ENCODE measurements around the gene SGMS1.
"Not testable (repeated sequence)": the region's sequence is repeated elsewhere in the genome, so short reads cannot be mapped to it uniquely, and the experiment has no call there.

Gene SGMS1

DNA sequence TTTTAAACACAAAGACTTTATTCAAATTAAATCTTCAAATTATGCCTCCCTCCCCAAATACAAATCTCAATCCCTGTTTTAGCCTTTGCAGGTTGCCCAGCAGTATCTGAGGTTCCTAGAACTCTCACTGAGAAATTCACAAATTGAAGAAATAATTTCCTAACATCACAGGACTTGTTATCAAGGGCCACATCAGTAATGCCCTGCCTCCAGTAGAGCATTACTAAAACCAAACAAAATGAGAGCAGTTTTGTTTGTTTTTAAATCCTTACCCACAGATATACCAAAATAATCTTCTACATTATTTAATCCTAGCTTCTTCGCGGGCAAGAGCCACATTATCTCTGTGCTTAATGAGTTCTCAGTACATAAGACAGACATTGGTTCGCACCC is 152.2 kb downstream of the SGMS1 start:
- in situ Hi-C loops (cut with MboI; ENCODE audit: low sequenced_read_pairs), result no loop called here

DNA sequence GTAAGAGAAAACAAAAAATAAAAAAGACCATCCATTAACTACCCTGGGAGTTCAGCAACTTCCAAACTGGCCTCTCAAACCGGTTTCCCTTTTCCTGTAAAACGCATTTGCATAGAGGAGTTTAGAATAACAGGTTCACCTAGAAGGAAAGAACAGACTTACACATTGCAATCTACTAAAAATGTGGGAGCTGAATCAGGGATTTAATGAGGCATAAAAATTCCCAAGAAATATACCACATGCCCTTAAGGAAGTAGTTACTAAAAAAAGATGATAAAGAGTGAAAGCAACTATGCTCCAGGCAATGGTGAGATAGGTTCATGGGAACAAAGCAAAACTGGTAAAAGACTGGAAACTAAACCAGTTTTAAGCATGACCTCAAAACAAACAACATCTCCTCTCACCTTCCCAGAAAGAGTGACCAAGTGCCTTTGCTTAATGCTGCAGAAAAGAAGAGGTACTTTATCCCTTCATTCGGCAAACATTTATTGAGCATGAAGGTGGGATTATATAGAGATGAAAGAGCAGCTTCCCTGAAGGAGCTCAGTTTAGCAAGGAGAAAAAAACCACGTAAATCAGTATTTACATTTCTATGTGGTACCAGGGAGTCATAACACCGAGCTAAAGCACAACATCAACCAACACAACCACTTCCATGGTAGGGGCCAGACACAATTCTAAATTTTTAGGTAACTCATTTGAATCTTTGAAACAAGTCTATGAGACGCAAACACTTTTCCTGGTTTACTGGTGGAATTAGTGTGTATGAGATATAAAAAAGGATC is 152.8 kb downstream of the SGMS1 start:
- in situ Hi-C loops (cut with MboI; ENCODE audit: low sequenced_read_pairs), result no loop called here

DNA sequence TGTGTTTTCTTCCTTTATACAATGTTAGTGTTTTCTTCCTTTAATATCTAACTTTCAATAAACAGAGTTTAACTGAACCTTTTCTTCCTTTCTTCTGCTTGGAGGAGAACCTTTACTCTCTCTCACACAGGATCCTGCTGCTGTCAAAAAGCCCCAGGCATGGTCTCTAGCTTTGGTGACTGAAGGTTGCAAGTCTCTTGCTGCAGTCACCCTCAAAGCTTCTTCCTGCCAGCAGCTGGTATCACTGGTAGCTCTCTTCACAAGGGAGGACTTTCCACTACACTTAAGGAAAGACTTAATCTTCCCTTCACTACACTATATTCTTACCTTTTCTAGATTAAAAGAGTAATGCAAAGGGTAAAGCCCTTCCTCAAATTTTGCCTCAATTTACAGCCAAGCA is 153.4 kb downstream of the SGMS1 start:
- in situ Hi-C loops (cut with MboI; ENCODE audit: low sequenced_read_pairs), result no loop called here

DNA sequence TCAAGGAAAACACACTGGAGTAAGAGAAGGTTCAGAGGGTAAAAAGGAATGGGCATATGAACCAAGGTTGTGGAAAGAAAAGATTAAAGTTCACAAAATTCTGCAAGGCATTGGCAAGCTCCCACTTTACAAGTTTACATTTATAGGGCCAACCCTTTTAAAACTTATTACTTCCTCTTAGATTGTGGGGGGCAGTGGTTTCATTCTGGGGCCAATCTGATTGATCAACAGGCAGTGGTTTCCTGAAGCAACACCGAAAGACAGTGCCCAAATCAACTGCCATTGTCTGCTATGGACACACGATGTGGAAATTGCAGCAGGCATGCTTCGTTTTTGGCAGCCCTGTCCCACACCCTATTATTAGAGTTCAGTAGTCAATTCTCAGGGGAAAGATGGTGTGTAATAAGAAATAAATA is 154.0 kb downstream of the SGMS1 start:
- in situ Hi-C loops (cut with MboI; ENCODE audit: low sequenced_read_pairs), result no loop called here

DNA sequence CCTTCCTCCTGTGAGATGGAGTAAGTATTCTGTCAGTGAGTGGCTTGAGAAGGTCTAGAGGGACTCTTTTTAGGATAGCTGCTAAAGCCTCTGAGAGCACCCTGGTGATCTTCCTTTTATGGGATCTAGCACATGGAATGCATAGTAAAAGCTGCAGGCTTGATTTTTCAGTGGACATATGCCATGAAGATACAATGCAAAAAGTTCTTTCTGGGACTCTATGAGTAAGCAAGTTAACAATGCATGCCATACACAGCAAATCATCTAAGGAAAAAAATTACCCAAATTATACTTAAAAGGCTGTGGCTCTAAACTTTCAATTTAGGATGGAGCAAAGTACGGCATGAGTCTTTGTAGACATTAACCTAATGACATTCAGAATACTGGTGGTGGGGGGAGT is 154.5 kb downstream of the SGMS1 start:
- in situ Hi-C loops (cut with MboI; ENCODE audit: low sequenced_read_pairs), result no loop called here

DNA sequence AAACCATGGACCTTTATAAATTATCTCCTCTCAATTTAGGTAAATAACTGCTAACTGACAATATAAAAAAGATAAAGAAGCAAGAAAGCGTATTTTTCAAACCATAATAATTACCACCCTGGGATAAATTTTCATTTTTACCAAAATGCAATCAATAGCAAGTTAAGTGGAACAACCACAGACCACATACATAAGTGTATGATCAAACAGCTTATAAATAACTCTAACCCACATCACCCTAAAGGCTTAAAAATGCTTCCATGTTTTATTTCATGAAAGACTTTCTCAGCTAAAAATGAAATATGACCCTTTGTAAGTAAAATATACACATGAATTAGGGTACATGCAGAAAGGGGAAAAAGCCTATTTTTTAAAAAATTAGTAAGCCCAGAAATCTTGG is 156.5 kb downstream of the SGMS1 start:
- in situ Hi-C loops (cut with MboI; ENCODE audit: low sequenced_read_pairs), result no loop called here

DNA sequence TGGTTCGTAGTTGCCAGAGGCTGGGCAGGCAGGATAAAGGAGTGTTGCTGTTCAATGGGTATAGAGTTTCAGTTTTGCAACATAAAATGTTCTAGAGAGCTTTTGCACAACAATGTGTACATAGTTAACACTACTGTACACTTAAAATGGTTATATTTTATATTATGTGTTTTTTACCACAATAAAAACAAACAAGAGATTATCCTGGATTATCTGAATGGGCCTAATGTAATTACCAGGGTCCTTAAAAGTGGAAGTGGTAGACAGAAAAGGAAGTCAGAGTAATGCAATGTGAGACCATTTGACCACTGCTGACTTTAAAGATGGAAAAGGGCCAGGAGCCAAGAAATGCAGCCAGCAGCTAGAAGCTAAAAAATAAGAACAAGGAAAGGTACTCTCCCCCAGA is 159.7 kb downstream of the SGMS1 start:
- in situ Hi-C loops (cut with MboI; ENCODE audit: low sequenced_read_pairs), result no loop called here

DNA sequence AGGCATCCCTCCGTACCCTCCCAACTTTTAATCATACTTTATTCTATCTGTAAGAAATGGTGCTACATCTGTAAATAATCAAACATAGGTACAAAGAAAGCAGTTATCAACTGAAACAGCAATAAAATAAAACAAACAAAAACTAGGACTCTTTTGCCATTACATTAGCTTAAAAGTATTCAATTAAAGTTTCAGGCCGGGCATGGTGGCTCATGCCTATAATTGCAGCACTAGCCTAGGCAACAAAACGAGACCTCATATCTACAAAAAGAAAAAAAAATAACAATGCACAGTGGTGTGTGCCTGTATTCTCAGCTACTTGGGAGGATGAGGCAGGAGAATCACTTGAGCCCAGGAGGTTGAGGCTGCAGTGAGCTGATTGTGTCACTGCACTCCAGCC is 161.9 kb downstream of the SGMS1 start:
- in situ Hi-C loops (cut with MboI; ENCODE audit: low sequenced_read_pairs), result no loop called here

DNA sequence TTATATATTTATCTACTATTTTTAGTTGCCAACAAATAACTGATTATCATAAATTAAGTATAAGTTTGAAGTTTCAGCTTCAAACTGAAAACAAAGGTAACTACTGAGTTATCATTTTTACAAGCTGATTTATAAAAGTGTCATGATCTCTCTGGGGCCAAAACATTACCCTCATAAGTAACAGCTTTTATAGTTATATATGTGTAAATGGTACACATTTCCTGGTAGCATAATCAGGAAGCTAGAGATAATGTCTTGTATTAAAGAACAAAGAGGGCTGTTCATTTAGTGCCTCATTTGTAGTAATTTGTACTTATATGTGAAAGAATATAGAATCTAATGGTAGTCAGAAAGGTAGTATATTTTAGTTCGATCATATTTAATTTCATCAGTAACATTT is 162.6 kb downstream of the SGMS1 start:
- in situ Hi-C loops (cut with MboI; ENCODE audit: low sequenced_read_pairs), result no loop called here

DNA sequence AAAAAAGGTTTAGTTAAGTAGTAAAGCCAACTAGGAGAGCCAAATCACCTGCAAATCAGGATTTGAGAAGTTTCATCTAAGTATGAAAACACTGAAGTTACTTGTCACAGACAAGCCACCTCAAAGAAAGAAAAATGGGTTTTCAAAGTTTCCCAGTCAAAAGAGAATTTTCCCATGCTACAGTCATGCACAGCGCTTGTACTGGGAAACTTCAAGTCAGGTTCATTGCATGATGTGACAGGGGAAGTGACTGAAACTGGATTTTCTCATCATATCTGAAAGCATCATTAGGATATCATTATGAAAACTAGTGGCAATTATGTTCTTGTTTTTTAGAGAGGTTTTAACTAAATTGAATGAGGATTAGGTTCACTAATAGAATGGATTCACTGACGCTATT is 167.0 kb downstream of the SGMS1 start:
- in situ Hi-C loops (cut with MboI; ENCODE audit: low sequenced_read_pairs), result no loop called here

DNA sequence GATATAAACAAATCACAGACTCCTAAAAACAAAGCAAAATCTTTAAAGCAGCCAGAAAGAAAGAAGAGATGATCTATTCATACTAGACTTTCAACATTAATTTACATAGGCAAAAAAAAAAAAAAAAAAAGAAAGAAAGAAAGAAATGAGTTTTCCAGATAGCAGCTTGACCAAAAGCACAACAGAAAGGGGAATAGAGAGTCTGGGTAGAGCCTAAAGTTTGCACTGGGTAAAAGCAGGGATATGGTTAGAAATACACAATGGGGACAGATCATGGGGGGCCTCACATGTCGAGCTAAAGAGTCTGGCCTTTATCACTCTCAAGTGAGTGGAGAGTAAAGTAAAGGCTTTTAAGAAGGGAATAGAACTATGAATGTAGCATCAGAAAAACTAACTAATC is 169.8 kb downstream of the SGMS1 start:
- in situ Hi-C loops (cut with MboI; ENCODE audit: low sequenced_read_pairs), result no loop called here

DNA sequence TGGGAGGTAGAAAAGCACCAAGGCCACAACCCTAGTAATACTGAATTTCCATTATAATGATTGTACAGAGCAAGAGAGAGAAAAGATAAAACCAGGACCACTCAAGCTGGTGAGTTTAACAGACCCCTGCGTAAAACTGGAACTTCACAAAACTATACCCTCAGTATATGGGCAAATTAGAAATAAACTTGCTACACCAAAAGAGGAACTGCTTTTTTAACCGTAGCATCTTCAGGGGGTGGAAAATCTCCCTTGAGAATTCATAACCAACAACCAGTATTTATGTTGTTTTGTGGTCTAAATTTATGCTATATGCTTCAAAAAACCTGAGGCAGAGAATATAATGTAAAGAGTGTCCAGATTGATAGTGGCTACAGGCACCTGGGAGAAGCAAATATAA is 171.2 kb downstream of the SGMS1 start:
- in situ Hi-C loops (cut with MboI; ENCODE audit: low sequenced_read_pairs), result no loop called here

DNA sequence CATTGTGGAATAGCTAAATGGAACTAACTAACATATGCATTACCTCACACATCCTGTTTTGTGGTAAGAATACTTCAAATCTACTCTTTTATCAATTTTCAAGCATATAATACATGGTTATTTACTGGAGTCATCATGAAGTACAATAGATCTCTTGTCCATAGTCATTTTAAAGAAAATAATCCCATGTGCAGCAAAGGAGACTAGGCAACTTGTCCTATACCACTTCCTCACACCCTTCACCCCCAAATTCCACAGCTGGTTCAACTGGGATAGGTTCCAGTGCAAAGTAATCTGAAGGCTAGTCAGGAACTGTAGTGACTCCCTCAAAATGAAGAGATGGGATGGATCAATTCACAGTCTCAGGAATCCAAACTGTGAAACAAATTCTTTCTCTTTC is 176.1 kb downstream of the SGMS1 start:
- in situ Hi-C loops (cut with MboI; ENCODE audit: low sequenced_read_pairs), result no loop called here

DNA sequence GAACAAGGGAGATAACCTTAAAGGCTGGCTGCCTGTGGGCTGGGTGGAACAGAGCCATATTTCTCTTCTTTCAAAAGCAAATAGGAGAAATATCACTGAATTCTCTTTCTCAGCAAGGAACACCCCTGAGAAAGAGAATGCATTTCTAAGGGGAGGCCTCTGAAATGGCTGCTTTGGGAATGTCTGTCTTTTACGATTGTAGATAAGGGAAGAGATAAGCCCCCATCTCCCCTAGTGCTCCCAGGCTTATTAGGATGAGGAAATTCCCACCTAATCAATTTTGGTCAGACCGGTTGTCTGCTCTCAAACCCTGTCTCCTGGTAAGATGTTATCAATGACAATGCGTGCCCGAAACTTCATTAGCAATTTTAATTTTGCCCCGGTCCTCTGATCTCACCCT is 178.0 kb downstream of the SGMS1 start:
- in situ Hi-C loops (cut with MboI; ENCODE audit: low sequenced_read_pairs), result not testable (repeated sequence)

DNA sequence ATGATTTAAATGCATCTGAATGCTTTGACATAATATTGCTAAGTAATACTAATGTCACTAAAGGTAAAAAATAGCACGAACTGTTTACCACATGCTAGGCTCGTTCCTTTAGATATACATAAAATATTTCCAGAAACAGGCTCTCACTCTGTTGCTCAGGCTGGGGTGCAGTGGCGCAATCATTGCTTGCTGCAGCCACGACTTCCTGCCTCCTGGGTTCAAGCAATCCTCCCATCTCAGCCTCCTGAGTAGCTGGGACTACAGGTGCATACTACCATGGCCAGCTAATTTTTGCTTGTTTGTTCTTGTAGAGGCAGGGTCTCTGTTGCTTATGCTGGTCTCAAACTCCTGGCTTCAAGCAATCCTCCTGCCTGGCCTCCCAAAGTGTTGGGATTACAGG is 183.3 kb downstream of the SGMS1 start:
- in situ Hi-C loops (cut with MboI; ENCODE audit: low sequenced_read_pairs), result no loop called here

DNA sequence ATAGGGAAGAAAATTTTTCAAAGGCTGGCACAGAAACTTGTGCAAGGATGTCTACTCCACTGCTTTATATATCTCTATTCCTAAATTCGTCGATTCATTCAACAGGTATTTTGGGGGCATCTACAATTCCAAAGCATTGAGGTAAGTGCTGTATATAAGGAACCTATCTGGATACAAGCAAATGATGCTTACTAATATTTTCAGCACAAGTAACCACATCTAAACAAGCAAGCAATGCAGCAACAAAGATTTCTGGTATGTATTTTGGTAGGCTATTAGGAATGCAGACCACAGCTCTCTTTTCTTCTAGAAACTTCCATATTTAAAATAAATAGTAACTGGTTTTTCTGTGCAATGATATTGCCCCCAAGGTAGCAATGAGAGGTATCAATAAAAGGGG is 183.9 kb downstream of the SGMS1 start:
- in situ Hi-C loops (cut with MboI; ENCODE audit: low sequenced_read_pairs), result no loop called here

DNA sequence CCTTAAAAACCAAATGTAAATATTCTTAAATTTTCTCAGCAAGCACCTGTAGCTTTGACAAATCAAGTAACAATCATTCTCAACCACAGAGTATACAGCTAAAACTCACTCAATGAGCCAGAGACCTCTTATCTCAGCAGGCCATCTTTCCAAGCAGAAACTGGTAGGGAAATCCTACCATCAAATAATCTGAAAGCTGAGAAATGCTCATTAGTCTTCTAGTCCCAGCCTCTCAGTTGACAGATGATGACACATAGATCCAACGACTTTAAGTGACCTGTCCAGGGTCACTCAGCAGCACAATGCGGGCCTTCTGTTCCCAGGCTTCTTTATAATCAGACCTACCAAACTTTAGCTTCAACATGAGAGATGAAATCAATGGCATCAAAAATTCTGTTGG is 184.6 kb downstream of the SGMS1 start:
- in situ Hi-C loops (cut with MboI; ENCODE audit: low sequenced_read_pairs), result no loop called here

DNA sequence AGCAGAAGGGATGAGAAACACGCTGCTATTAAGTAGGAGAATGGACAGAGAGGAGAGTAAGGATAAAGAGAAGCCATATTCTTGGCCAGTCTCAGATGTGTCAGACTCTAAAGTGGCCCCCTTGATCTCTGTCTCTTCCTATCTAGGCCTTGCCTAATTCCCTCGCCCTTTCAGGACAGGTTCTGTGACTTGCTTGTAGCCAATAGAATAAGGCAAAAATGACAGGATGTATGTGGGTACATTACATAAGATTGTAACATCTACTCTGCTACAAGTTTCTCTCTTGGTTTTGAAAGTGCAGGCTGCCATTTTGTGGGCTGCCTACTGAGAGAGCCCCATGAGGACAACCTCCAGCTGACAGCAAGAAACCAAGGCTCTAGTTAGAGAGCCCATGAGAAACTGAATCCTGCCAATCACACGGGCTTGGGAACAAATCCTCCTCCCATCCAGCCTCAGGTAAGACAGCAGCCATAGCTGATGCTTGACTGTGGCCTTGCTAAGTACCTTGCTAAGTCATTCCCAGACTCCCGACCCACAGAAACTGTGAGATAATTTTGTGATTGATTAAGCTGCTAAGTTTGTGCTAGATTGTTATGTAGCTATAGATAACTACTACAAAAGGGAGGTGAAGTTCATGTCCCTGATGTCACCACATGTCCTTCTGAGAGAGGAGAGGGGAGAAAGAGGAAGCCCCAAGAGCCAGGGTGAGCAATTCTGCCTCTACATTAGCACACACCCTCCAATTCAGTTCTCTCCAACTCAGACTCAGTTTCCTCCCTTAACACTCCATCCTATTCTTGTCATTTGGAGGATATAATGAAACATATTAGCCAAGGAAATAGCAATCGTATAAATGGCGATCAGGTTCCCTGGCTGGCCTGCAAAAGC is 185.5 kb downstream of the SGMS1 start:
- in situ Hi-C loops (cut with MboI; ENCODE audit: low sequenced_read_pairs), result no loop called here

DNA sequence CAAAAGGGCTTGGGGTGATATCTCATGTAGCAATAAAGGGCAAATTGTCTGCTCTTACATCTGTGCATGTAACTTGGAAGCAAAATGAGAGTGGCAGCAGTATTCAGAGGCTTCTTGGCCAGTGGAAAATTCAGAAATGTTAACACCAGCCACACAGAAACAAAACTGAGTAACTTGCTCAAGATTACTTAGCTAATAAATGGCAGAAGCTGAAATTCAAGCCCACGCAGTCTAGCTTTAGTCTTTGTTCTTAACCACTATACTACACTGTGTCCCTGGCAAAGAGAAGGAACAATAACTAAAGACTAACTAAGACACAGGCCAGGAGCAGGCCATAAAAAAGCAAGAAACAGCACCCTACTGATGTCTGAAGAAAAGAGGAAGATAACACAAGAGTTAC is 186.5 kb downstream of the SGMS1 start:
- in situ Hi-C loops (cut with MboI; ENCODE audit: low sequenced_read_pairs), result no loop called here

DNA sequence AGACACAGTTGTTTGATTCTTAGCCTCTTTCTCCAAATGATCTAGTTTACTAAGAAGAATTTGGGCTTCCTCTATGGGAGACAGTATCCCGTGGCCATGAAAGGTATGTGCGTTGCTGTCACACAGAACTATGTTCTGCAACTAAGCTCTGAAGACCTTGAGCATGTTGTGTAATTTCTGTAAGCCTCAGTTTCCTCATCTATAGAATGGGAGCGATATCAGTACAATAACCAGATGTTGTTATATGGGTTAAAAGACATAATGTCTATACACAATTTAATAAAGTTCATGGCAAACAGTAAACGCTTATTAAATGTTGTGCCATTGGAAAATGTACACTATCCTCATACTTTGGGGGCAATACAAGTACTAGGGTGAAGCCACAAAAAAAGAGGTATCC is 187.0 kb downstream of the SGMS1 start:
- in situ Hi-C loops (cut with MboI; ENCODE audit: low sequenced_read_pairs), result no loop called here

DNA sequence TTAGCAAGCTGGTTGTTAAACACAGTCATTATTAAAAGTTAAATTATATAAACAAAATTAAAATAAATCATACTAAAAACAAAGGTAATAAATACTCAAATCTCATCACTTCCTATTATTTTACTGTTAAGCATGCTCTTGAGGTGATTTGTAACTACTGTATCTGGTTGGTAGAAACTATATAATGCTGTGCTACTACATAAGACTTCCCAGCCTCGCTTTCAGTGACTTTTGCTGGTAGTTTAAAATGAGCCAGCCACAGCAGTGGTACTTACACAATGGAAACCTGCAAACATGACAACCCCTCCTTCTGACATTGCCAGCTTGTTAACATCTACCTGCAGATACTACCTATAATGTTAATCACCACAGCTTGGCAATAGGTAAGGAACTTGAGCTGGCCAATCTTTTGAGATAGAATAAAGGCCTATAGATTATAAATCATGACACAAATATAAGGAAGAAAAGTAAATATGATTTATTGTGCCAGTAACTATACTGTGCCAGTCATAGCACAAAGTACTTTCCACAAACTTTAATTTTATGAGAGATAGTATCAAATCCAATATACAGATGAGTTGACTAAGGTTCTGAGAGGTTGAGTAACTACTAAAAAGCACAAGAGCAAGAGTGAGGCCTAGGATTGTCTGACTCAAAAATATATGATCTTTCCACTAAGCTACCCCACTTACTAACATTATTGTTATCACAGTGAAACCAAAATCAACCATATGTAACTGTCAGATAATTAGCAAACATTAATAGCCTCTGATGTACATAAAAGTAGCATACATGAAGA is 191.3 kb downstream of the SGMS1 start:
- in situ Hi-C loops (cut with MboI; ENCODE audit: low sequenced_read_pairs), result no loop called here

DNA sequence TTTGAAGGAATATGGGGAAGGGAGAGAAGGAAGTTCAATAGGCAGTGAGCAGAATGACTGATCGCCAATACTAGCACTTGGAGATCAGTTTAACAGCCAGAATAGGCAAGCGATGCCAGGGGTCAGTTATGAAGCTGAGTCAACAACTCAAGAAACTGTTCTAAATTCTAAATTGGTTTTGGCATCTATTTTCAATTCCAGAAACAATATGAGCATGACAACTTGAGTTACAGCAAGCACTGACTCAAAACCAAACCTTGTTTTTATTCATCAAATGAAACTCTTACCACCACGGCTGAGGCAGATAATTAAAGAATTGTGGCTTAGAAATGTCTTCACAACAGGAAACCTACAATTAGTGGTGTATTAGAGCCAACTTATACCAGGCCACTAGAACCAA is 192.0 kb downstream of the SGMS1 start:
- in situ Hi-C loops (cut with MboI; ENCODE audit: low sequenced_read_pairs), result no loop called here
